HG02798 (cell line): ENCODE results near the gene ALDH3A2.

Experiments used
- ATAC-seq: cut with Tn5 transposase; IDR thresholded peaks from one replicate; pipeline ENCODE4 v1.9.1; 2021; ENCODE audit warnings: mild to moderate bottlenecking; ENCODE audit not compliant: unreplicated experiment, poor library complexity

The ALDH3A2 gene

GRCh38 chr17:19725486-19725885 is 76.9 kb downstream of the ALDH3A2 start:
- no peak for ATAC-seq

GRCh38 chr17:19726631-19727376 is 78.3 kb downstream of the ALDH3A2 start:
- ATAC-seq, result no peak
